ENCODE results near the gene PDCD5.

DNA sequence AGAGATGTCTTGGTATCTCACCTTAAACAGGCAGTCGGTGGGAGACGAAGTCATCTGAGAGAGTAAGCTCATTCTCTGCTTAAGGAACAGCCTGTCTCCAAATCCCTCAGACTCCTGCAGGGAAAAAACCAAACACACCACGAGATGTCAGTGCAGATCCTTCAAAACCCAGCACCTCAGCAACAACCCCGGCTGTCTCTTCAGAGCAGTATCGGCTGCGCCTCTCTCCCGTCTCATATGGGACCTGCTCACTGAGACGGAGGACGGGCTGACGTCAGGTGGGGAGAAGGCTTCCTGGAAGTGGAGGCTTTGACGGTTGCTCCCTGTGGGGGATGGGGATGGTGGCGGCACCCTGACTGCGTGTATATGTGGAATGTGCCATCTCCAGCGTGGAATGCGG lies 50.4 kb downstream of the PDCD5 start:
- TF ChIP-seq, protein P1, sequence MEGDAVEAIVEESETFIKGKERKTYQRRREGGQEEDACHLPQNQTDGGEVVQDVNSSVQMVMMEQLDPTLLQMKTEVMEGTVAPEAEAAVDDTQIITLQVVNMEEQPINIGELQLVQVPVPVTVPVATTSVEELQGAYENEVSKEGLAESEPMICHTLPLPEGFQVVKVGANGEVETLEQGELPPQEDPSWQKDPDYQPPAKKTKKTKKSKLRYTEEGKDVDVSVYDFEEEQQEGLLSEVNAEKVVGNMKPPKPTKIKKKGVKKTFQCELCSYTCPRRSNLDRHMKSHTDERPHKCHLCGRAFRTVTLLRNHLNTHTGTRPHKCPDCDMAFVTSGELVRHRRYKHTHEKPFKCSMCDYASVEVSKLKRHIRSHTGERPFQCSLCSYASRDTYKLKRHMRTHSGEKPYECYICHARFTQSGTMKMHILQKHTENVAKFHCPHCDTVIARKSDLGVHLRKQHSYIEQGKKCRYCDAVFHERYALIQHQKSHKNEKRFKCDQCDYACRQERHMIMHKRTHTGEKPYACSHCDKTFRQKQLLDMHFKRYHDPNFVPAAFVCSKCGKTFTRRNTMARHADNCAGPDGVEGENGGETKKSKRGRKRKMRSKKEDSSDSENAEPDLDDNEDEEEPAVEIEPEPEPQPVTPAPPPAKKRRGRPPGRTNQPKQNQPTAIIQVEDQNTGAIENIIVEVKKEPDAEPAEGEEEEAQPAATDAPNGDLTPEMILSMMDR (IDR thresholded peaks at IDR 0.05), result no peak
- no peak for TF ChIP-seq POLR2A (IDR thresholded peaks at IDR 0.05)
